GM12878 (cell line): ENCODE measurements around the gene SNX10. TPM values are rescaled to one million over a fixed set of nuclear protein-coding genes. Genes with fewer than 3 reads are reported as not detected.

Experiments used
- ATAC-seq: fragments of 200-7000 bp; cut with Tn5 transposase; 3 replicates; pipeline ENCODE4 v1.9.1; 2020; ENCODE audit warnings: mild to moderate bottlenecking, moderate library complexity
- BruUV-seq: library from RNA; stranded (reverse); fragments of 400-500 nt; replicated peaks from 2 replicates; lab custom pipeline; 2021; lab: Mats Ljungman, UMichigan
- CTCF ChIA-PET: fragments of 300-600 bp; sonication (Branson Sonifier 250); formaldehyde crosslinking; extraction: SDS; loops from one replicate; lab custom pipeline; 2021; ENCODE audit warnings: inconsistent platforms; lab: Yijun Ruan, JAX
- POLR2A ChIA-PET: fragments of 350-600 bp; formaldehyde crosslinking; extraction: SDS; loops from one replicate; lab custom pipeline; 2021; ENCODE audit warnings: inconsistent platforms; lab: Charles Lee
- RAD21 ChIA-PET: fragments of 300-600 bp; sonication (Branson Sonifier 250); formaldehyde crosslinking; loops from one replicate; lab custom pipeline; 2023; ENCODE audit warnings: antibody characterized with exemption; ENCODE audit not compliant: unreplicated experiment; lab: Charles Lee
- SMC1A ChIA-PET: fragments of 300-600 bp; sonication (Branson Sonifier 250); formaldehyde crosslinking; loops from one replicate; lab custom pipeline; 2023; ENCODE audit not compliant: unreplicated experiment, uncharacterized antibody; lab: Charles Lee
- DNase-seq: peaks from one replicate; pipeline ENCODE4 v3.0.0-alpha.2; 2011; ENCODE audit warnings: low read depth, low spot score
- FAIRE-seq: peaks from 3 replicates; lab custom pipeline; 2011; peaks lifted over from hg19 to GRCh38; lab: Jason Lieb, UNC
- H2AFZ ChIP-seq: 2 replicates; pipeline ENCODE4 v1.6.0; 2011; ENCODE audit warnings: low read depth, low read length, control low read depth; ENCODE audit not compliant: control insufficient read depth
- H3K27ac ChIP-seq: 2 replicates; pipeline ENCODE4 v1.5.1; 2011; ENCODE audit warnings: control low read depth; ENCODE audit not compliant: control insufficient read depth, insufficient read depth
- H3K27me3 ChIP-seq, 2 experiments: replicated peaks in 1 of 2; 2 replicates each; pipeline versions ENCODE4 v1.6.0 to v1.6.1; 2011; ENCODE audit warnings: low read length in 1 of 2; ENCODE audit not compliant: control insufficient read depth in 2 of 2, insufficient read depth in 2 of 2
- H3K36me3 ChIP-seq, 2 experiments: 2 replicates each; pipeline ENCODE4 v1.5.1; 2011; ENCODE audit warnings: low read length in 1 of 2; ENCODE audit not compliant: control insufficient read depth in 2 of 2, insufficient read depth in 2 of 2
- H3K4me1 ChIP-seq: 2 replicates; pipeline ENCODE4 v1.6.1; 2011; ENCODE audit warnings: mild to moderate bottlenecking, low read length, moderate library complexity, mixed read lengths; ENCODE audit not compliant: control insufficient read depth, insufficient read depth
- H3K4me2 ChIP-seq: 2 replicates; pipeline ENCODE4 v1.6.0; 2011; ENCODE audit warnings: control low read depth; ENCODE audit not compliant: control insufficient read depth, insufficient read depth
- H3K4me3 ChIP-seq: fragments of 200-600 bp; sonication (generic); 2 replicates; pipeline ENCODE4 v1.5.1; 2016
- H3K79me2 ChIP-seq: 2 replicates; pipeline ENCODE4 v1.6.0; 2011; ENCODE audit warnings: low read length; ENCODE audit not compliant: control insufficient read depth, insufficient read depth
- H3K9ac ChIP-seq: 2 replicates; pipeline ENCODE4 v1.8.0; 2011; ENCODE audit warnings: low read length, control low read depth, mixed read lengths; ENCODE audit not compliant: control insufficient read depth, insufficient read depth
- H3K9me3 ChIP-seq: replicated peaks from 3 replicates; pipeline ENCODE4 v1.5.1; 2011; ENCODE audit warnings: mild to moderate bottlenecking, low read length; ENCODE audit not compliant: control insufficient read depth, insufficient read depth
- H4K20me1 ChIP-seq: 2 replicates; pipeline ENCODE4 v1.6.0; 2011; ENCODE audit not compliant: control insufficient read depth, insufficient read depth
- FOS ChIP-seq: IDR thresholded peaks from 3 replicates; pipeline ENCODE4 v1.6.1; 2011; ENCODE audit warnings: borderline replicate concordance; ENCODE audit not compliant: insufficient read length; ENCODE audit errors: extremely low read depth
- IRF4 ChIP-seq: IDR thresholded peaks from 2 replicates; pipeline ENCODE4 v1.6.1; 2011; ENCODE audit warnings: low read depth, low read length
- NR2C1 ChIP-seq: fragments of 450-650 bp; IDR thresholded peaks from 2 replicates; pipeline ENCODE4 v1.6.1; 2017; ENCODE audit warnings: antibody characterized with exemption, mild to moderate bottlenecking, moderate library complexity
- SPI1 ChIP-seq: IDR thresholded peaks from 2 replicates; pipeline ENCODE4 v1.6.1; 2011; ENCODE audit warnings: low read depth, mild to moderate bottlenecking, low read length, moderate library complexity, borderline replicate concordance; ENCODE audit not compliant: insufficient read depth
- WGBS: methylation state at CpG from one replicate; pipeline ENCODE4 v1.1.6; 2016; ENCODE audit warnings: low lambda C conversion rate; ENCODE audit not compliant: insufficient replicate concordance, insufficient coverage; ENCODE audit errors: missing lambda C conversion rate; 5-methylcytosine and 5-hydroxymethylcytosine counted together
- in situ Hi-C: fragments of 300-500 bp; cut with MboI; formaldehyde crosslinking; loops from 9 replicates; pipeline ENCODE4 v1.14.3; 2018; ENCODE audit warnings: mixed read lengths
- intact Hi-C: fragments of 100-400 bp; cut with micrococcal nuclease; formaldehyde crosslinking; loops from one replicate; pipeline ENCODE4 v1.14.2; 2022; ENCODE audit not compliant: unreplicated experiment
- polyA plus RNA-seq, 11 experiments: library from polyadenylated mRNA; depleted of rRNA in 4 of 11; unstranded in 6 of 11; stranded (reverse) in 5 of 11; fragments of >200 nt; fragmentation: Nextera tagmentation in 4 of 11; fragmentation: Illumina TruSeq in 1 of 11; extraction: Ambion mirVana in 4 of 11; extraction: Trizol in 1 of 11; gene quantifications; 1 replicate in 1 of 11; 2 replicates in 10 of 11; pipeline versions ENCODE4 v1.2.1 to v1.2.3, GENCODE V29; 2011 to 2016; ENCODE audit warnings: inconsistent platforms in 2 of 11, missing spikeins in 2 of 11, low read depth in 1 of 11
- total RNA-seq, 4 experiments: library from RNA; depleted of rRNA in 3 of 4; stranded (reverse); fragments of >200 nt in 3 of 4; fragmentation: Illumina TruSeq in 1 of 4; extraction: Trizol in 1 of 4; gene quantifications; 2 replicates each; pipeline versions ENCODE4 v1.2.1 to v1.2.3, GENCODE V29; 2013 to 2021
- TF ChIP-seq, protein P1 (sequence below): fragments of 450-650 bp; IDR thresholded peaks from 2 replicates; pipeline ENCODE4 v1.6.1; 2018; ENCODE audit warnings: borderline replicate concordance, mild to moderate bottlenecking; ENCODE audit not compliant: partially characterized antibody
- TF ChIP-seq, protein P2 (sequence below): fragments of 450-650 bp; formaldehyde crosslinking; IDR thresholded peaks from 2 replicates; pipeline ENCODE4 v1.4.0; 2022; ENCODE audit warnings: mild to moderate bottlenecking, moderate library complexity
- TF ChIP-seq, protein P3 (sequence below): fragments of 450-650 bp; formaldehyde crosslinking; IDR thresholded peaks from 2 replicates; pipeline ENCODE4 v1.4.0; 2020; ENCODE audit warnings: mild to moderate bottlenecking, moderate library complexity
- TF ChIP-seq, protein P4 (sequence below): fragments of 450-650 bp; IDR thresholded peaks from 2 replicates; pipeline ENCODE4 v1.6.1; 2017; ENCODE audit warnings: mild to moderate bottlenecking, low read depth, inconsistent platforms; ENCODE audit not compliant: poor library complexity, severe bottlenecking

Gene SNX10
- total and polyA plus RNA-seq, 10 of the 15 experiments (the other 5 are each of a cell fraction or from before 2014, with no cell fraction given), result 22.0 to 56.2 (median 30.1) TPM

DNA sequence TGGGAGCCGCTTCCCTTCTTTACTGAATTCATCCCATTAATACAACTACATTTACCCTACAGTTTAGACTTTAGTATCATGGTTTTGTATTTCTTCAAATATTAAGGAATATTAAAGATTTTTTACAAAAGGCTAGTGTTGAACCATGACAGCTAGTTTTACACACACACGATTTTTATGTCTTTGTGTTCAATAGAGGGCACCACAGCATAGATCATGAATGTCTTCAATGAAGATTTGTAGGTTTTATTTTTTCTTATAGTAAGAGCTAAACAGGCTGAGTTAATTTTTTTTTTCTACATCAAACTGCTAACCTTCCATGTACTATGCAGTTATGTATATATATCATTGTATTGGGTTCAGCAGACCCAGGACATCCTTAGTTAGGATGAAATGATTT, 76.9 kb downstream of the SNX10 start:
- Histone ChIP-seq H3K4me2 (no peak overlapping the region), H3K9me3 (no peaks in the 10 kb centered on the region), H2AFZ (no peak overlapping the region), H3K36me3 (peaks cover 6 to 17% of the 10 kb centered on the region in 2 experiments), H3K27me3 (no peaks in the 10 kb centered on the region), H3K79me2 (no peaks in the 10 kb centered on the region), H4K20me1 (no peaks in the 10 kb centered on the region), H3K4me1 (peaks cover 11% of the 10 kb centered on the region), H3K4me3 (no peak overlapping the region), H3K9ac (no peak overlapping the region), H3K27ac (no peak overlapping the region)
- 75% methylated on average over 2 of the region's 2 CpGs for WGBS
- ATAC-seq (no peak), FAIRE-seq (no peak), DNase-seq (no peak)
- ChIA-PET CTCF (interaction anchor here (0.7 to 3.9 kb wide), 39 partner anchors 8 to 793 kb away, joined by 3 to 66 read pairs (median 9); partner anchors contain the start of gene SNX10), RAD21 (interaction anchor here (0.6 to 2.5 kb wide), 14 partner anchors 9 to 1552 kb away, joined by 3 to 33 read pairs (median 8); partner anchors contain the start of gene NFE2L3), POLR2A (no interaction called here), SMC1A (interaction anchor here (0.7 to 5.0 kb wide), 17 partner anchors 8 to 794 kb away, joined by 3 to 42 read pairs (median 12); partner anchors contain the start of gene SNX10)
- in situ Hi-C loops (loop anchor here (5.0 to 10.0 kb wide), 6 partner anchors 134 to 789 kb away; partner anchors contain the start of gene HOXA7), intact Hi-C loops (loop anchor here (5.0 kb wide), 2 partner anchors 291 to 401 kb away; no protein-coding TSS in a partner anchor)
- BruUV-seq, result no TSS peak
- TF ChIP-seq, protein P1, sequence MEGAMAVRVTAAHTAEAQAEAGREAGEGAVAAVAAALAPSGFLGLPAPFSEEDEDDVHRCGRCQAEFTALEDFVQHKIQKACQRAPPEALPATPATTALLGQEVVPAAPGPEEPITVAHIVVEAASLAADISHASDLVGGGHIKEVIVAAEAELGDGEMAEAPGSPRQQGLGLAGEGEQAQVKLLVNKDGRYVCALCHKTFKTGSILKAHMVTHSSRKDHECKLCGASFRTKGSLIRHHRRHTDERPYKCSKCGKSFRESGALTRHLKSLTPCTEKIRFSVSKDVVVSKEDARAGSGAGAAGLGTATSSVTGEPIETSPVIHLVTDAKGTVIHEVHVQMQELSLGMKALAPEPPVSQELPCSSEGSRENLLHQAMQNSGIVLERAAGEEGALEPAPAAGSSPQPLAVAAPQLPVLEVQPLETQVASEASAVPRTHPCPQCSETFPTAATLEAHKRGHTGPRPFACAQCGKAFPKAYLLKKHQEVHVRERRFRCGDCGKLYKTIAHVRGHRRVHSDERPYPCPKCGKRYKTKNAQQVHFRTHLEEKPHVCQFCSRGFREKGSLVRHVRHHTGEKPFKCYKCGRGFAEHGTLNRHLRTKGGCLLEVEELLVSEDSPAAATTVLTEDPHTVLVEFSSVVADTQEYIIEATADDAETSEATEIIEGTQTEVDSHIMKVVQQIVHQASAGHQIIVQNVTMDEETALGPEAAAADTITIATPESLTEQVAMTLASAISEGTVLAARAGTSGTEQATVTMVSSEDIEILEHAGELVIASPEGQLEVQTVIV, result no peak
- TF ChIP-seq, protein P2, sequence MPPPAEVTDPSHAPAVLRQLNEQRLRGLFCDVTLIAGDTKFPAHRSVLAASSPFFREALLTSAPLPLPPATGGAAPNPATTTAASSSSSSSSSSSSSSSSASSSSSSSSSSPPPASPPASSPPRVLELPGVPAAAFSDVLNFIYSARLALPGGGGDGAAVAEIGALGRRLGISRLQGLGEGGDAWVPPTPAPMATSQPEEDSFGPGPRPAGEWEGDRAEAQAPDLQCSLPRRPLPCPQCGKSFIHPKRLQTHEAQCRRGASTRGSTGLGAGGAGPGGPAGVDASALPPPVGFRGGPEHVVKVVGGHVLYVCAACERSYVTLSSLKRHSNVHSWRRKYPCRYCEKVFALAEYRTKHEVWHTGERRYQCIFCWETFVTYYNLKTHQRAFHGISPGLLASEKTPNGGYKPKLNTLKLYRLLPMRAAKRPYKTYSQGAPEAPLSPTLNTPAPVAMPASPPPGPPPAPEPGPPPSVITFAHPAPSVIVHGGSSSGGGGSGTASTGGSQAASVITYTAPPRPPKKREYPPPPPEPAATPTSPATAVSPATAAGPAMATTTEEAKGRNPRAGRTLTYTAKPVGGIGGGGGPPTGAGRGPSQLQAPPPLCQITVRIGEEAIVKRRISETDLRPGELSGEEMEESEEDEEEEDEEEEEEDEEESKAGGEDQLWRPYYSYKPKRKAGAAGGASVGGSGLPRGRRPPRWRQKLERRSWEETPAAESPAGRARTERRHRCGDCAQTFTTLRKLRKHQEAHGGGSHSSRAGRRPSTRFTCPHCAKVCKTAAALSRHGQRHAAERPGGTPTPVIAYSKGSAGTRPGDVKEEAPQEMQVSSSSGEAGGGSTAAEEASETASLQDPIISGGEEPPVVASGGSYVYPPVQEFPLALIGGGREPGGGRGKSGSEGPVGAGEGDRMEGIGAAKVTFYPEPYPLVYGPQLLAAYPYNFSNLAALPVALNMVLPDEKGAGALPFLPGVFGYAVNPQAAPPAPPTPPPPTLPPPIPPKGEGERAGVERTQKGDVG (CRISPR knock-in tag), result no peak
- TF ChIP-seq NR2C1 (no peak), SPI1 (no peak), FOS (no peak), IRF4 (no peak)
- TF ChIP-seq, protein P3, sequence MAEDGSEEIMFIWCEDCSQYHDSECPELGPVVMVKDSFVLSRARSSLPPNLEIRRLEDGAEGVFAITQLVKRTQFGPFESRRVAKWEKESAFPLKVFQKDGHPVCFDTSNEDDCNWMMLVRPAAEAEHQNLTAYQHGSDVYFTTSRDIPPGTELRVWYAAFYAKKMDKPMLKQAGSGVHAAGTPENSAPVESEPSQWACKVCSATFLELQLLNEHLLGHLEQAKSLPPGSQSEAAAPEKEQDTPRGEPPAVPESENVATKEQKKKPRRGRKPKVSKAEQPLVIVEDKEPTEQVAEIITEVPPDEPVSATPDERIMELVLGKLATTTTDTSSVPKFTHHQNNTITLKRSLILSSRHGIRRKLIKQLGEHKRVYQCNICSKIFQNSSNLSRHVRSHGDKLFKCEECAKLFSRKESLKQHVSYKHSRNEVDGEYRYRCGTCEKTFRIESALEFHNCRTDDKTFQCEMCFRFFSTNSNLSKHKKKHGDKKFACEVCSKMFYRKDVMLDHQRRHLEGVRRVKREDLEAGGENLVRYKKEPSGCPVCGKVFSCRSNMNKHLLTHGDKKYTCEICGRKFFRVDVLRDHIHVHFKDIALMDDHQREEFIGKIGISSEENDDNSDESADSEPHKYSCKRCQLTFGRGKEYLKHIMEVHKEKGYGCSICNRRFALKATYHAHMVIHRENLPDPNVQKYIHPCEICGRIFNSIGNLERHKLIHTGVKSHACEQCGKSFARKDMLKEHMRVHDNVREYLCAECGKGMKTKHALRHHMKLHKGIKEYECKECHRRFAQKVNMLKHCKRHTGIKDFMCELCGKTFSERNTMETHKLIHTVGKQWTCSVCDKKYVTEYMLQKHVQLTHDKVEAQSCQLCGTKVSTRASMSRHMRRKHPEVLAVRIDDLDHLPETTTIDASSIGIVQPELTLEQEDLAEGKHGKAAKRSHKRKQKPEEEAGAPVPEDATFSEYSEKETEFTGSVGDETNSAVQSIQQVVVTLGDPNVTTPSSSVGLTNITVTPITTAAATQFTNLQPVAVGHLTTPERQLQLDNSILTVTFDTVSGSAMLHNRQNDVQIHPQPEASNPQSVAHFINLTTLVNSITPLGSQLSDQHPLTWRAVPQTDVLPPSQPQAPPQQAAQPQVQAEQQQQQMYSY, result no peak
- TF ChIP-seq, protein P4, sequence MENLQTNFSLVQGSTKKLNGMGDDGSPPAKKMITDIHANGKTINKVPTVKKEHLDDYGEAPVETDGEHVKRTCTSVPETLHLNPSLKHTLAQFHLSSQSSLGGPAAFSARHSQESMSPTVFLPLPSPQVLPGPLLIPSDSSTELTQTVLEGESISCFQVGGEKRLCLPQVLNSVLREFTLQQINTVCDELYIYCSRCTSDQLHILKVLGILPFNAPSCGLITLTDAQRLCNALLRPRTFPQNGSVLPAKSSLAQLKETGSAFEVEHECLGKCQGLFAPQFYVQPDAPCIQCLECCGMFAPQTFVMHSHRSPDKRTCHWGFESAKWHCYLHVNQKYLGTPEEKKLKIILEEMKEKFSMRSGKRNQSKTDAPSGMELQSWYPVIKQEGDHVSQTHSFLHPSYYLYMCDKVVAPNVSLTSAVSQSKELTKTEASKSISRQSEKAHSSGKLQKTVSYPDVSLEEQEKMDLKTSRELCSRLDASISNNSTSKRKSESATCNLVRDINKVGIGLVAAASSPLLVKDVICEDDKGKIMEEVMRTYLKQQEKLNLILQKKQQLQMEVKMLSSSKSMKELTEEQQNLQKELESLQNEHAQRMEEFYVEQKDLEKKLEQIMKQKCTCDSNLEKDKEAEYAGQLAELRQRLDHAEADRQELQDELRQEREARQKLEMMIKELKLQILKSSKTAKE, result no peak
